CD14-positive monocyte (primary cell): ENCODE results near the gene RFX2. TPM values are rescaled to one million over a fixed set of nuclear protein-coding genes. Genes with fewer than 3 reads are reported as not detected.

Experiments used
- DNase-seq, 3 donors: peaks; one replicate each; pipeline ENCODE4 v3.0.0-alpha.2; 2011 to 2022
- H2AFZ ChIP-seq: 2 replicates; pipeline ENCODE4 v1.6.0; 2012; ENCODE audit warnings: mild to moderate bottlenecking, low read depth, low read length, inconsistent platforms; ENCODE audit not compliant: insufficient read depth, poor library complexity, severe bottlenecking
- H3K27ac ChIP-seq, 2 donors: 1 replicate in 1 of 2; 2 replicates in 1 of 2; pipeline ENCODE4 v1.5.1; 2012 to 2013; ENCODE audit warnings: low read length in 2 of 2, control low read depth in 1 of 2, inconsistent platforms in 1 of 2, low read depth in 1 of 2, mild to moderate bottlenecking in 1 of 2
- H3K27me3 ChIP-seq, 2 donors: one replicate each; pipeline versions ENCODE4 v1.6.0 to v1.6.1; 2011 to 2013; ENCODE audit warnings: low read length in 2 of 2; ENCODE audit not compliant: control insufficient read depth in 2 of 2, insufficient read depth in 2 of 2
- H3K36me3 ChIP-seq, 2 donors: replicated peaks in 1 of 2; 1 replicate in 1 of 2; 2 replicates in 1 of 2; pipeline versions ENCODE4 v1.5.1 to v1.6.1; 2012 to 2013; ENCODE audit warnings: low read length in 2 of 2, control low read depth in 1 of 2, inconsistent platforms in 1 of 2, mild to moderate bottlenecking in 1 of 2; ENCODE audit not compliant: insufficient read depth in 2 of 2, control insufficient read depth in 1 of 2
- H3K4me1 ChIP-seq, 2 donors: 1 replicate in 1 of 2; 2 replicates in 1 of 2; pipeline versions ENCODE4 v1.5.1 to v1.6.1; 2012 to 2013; ENCODE audit warnings: low read length in 2 of 2, control low read depth in 1 of 2, inconsistent platforms in 1 of 2, mild to moderate bottlenecking in 1 of 2, moderate library complexity in 1 of 2; ENCODE audit not compliant: insufficient read depth in 2 of 2, control insufficient read depth in 1 of 2
- H3K4me2 ChIP-seq: replicated peaks from 2 replicates; pipeline ENCODE3; 2012; ENCODE audit warnings: low read length, moderate library complexity, mild to moderate bottlenecking; ENCODE audit not compliant: poor library complexity, severe bottlenecking; ENCODE audit errors: extremely low read depth
- H3K4me3 ChIP-seq, 3 experiments: fragments of 200-600 bp in 1 of 3; sonication (generic) in 1 of 3; replicated peaks in 1 of 3; 1 replicate in 2 of 3; 2 replicates in 1 of 3; pipeline ENCODE4 v1.5.1; 2011 to 2013; ENCODE audit warnings: low read length in 3 of 3, mild to moderate bottlenecking in 3 of 3, control low read depth in 2 of 3, low read depth in 2 of 3, inconsistent platforms in 1 of 3, moderate library complexity in 1 of 3
- H3K79me2 ChIP-seq: 2 replicates; pipeline ENCODE4 v1.6.0; 2012; ENCODE audit warnings: mild to moderate bottlenecking, control low read depth, inconsistent platforms, low read length, moderate library complexity; ENCODE audit not compliant: insufficient read depth
- H3K9ac ChIP-seq: 2 replicates; pipeline ENCODE4 v1.6.0; 2017; ENCODE audit warnings: low read length, mild to moderate bottlenecking; ENCODE audit not compliant: insufficient read depth, poor library complexity, severe bottlenecking
- H3K9me3 ChIP-seq, 2 donors: replicated peaks in 1 of 2; 1 replicate in 1 of 2; 2 replicates in 1 of 2; pipeline versions ENCODE4 v1.5.1 to v1.6.1; 2012 to 2013; ENCODE audit warnings: low read length in 2 of 2, control low read depth in 1 of 2; ENCODE audit not compliant: control insufficient read depth in 1 of 2, insufficient read depth in 1 of 2
- H4K20me1 ChIP-seq: 2 replicates; pipeline ENCODE4 v1.6.0; 2012; ENCODE audit warnings: mild to moderate bottlenecking, low read length, control low read depth, moderate library complexity; ENCODE audit not compliant: insufficient read depth
- H3K27ac Mint-ChIP-seq, 7 donors: one replicate each; pipeline ENCODE4 v1.8.0; 2020; ENCODE audit warnings: mild to moderate bottlenecking in 7 of 7, mixed read lengths in 7 of 7, moderate library complexity in 6 of 7, inconsistent platforms in 2 of 7
- H3K27me3 Mint-ChIP-seq, 3 donors: one replicate each; pipeline ENCODE4 v1.8.0; 2021 to 2022; ENCODE audit warnings: low read depth in 3 of 3, mild to moderate bottlenecking in 3 of 3, mixed read lengths in 3 of 3, moderate library complexity in 3 of 3, inconsistent platforms in 1 of 3
- H3K36me3 Mint-ChIP-seq, 2 donors: one replicate each; pipeline ENCODE4 v1.8.0; 2020; ENCODE audit warnings: mixed read lengths in 2 of 2, inconsistent platforms in 1 of 2, mild to moderate bottlenecking in 1 of 2
- H3K4me1 Mint-ChIP-seq: one replicate; pipeline ENCODE4 v1.8.0; 2020; ENCODE audit warnings: mild to moderate bottlenecking, mixed read lengths
- H3K4me3 Mint-ChIP-seq, 2 donors: one replicate each; pipeline ENCODE4 v1.8.0; 2020; ENCODE audit warnings: mild to moderate bottlenecking in 2 of 2, mixed read lengths in 2 of 2, moderate library complexity in 1 of 2
- H3K9me3 Mint-ChIP-seq, 7 donors: one replicate each; pipeline ENCODE4 v1.8.0; 2020 to 2022; ENCODE audit warnings: mixed read lengths in 7 of 7, mild to moderate bottlenecking in 6 of 7, moderate library complexity in 6 of 7, inconsistent platforms in 2 of 7
- CTCF ChIP-seq: fragments of 200-600 bp; IDR thresholded peaks from one replicate; pipeline ENCODE4 v1.8.0; 2022; ENCODE audit warnings: antibody characterized with exemption, mild to moderate bottlenecking
- WGBS: methylation state at CpG from one replicate; pipeline ENCODE4 v1.1.5; 2013; ENCODE audit warnings: missing lambda C conversion rate; ENCODE audit not compliant: insufficient coverage; 5-methylcytosine and 5-hydroxymethylcytosine counted together
- intact Hi-C, 2 donors: fragments of 100-400 bp; cut with micrococcal nuclease; formaldehyde crosslinking; loops; one replicate each; pipeline versions ENCODE4 v1.15.0 to v1.15.1; 2023
- polyA plus RNA-seq, 3 donors: library from polyadenylated mRNA; depleted of rRNA in 1 of 3; unstranded in 2 of 3; stranded (reverse) in 1 of 3; fragments of 300-500 nt in 2 of 3; fragments of >200 nt in 1 of 3; fragmentation: Illumina TruSeq in 2 of 3; gene quantifications; 1 replicate in 2 of 3; 2 replicates in 1 of 3; pipeline ENCODE4 v1.2.3, GENCODE V29; 2012 to 2021

RFX2 gene
- polyA plus RNA-seq, 3 donors = 5.7 to 12.9 (median 8.7) TPM

DNA sequence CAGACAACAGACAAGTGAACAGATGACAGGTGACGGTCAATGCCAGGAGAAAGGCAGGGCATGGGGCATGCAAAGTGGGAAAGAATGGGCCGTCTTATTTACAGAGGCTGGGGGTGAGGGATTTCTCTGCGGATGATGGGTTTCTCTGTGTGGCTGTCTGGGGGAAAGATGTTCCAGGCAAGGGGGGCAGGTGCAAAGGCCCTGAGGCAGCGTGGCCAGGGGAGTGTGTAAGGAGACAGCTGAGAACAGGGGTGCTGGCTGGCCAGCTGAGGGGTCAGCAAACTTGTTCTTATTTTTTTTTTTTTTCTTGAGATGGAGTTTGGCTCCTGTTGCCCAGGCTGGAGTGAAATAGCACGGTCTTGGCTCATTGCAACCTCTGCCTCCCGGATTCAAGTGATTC lies 110.6 kb downstream of the RFX2 start:
- Histone ChIP-seq H3K4me1 (no peaks in the 10 kb centered on the region), H3K27me3 (no peaks in the 10 kb centered on the region), H3K9me3 (peaks cover 0 to 10% of the 10 kb centered on the region in 2 donors), H3K4me3 (no peak overlapping the region), H3K27ac (no peak overlapping the region), H2AFZ (no peak overlapping the region), H3K79me2 (no peaks in the 10 kb centered on the region), H3K9ac (no peak overlapping the region), H3K4me2 (no peak overlapping the region), H3K36me3 (peaks cover 5 to 20% of the 10 kb centered on the region in 2 donors), H4K20me1 (no peaks in the 10 kb centered on the region)
- DNase-seq = no peak
- Mint-ChIP-seq H3K9me3 (peaks cover 2 to 10% (median 6%) of the 10 kb centered on the region in 7 donors), H3K4me3 (no peak overlapping the region), H3K27ac (no peak overlapping the region), H3K27me3 (no peaks in the 10 kb centered on the region), H3K4me1 (no peaks in the 10 kb centered on the region), H3K36me3 (peaks cover 37 to 71% of the 10 kb centered on the region in 2 donors)
- 100% methylated on average over 5 of the region's 6 CpGs for WGBS
- TF ChIP-seq CTCF = no peak
- intact Hi-C loops = no loop called here

DNA sequence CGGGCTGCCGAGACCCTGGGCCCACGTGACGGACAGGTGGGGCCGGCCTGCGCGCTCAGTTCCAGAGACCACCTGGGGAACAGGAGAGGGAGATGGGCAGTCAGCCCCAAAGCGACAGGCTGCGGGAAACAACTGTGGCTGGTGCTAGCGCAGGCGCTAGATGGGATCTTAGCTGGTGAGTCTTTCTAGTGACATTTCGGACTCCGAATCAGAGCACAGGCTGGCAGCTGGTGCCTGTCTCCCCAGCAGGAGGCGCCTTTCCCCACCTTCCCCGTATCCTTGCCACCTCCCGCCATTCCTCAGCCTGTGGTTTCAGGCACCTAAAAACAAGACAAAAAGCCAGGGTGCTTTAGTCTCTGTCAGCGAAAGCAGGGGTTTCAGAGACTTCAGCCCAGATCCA lies 112.9 kb downstream of the RFX2 start:
- Mint-ChIP-seq H3K4me1 (no peaks in the 10 kb centered on the region), H3K27me3 (no peaks in the 10 kb centered on the region), H3K9me3 (peaks cover 2 to 10% (median 6%) of the 10 kb centered on the region in 7 donors), H3K27ac (no peak overlapping the region), H3K36me3 (peaks cover 36 to 59% of the 10 kb centered on the region in 2 donors), H3K4me3 (no peak overlapping the region)
- 97% methylated on average over 12 of the region's 17 CpGs for WGBS
- Histone ChIP-seq H3K27ac (no peak overlapping the region), H2AFZ (no peak overlapping the region), H3K9me3 (peaks cover 0 to 10% of the 10 kb centered on the region in 2 donors), H3K4me2 (no peak overlapping the region), H3K4me3 (no peak overlapping the region), H3K4me1 (no peaks in the 10 kb centered on the region), H3K79me2 (no peaks in the 10 kb centered on the region), H3K9ac (no peak overlapping the region), H4K20me1 (no peaks in the 10 kb centered on the region), H3K36me3 (peaks cover 3 to 18% of the 10 kb centered on the region in 2 donors), H3K27me3 (no peaks in the 10 kb centered on the region)
- intact Hi-C loops = no loop called here
- TF ChIP-seq CTCF = no peak
- DNase-seq = no peak
